ENCODE results near the gene WDR38.

DNA sequence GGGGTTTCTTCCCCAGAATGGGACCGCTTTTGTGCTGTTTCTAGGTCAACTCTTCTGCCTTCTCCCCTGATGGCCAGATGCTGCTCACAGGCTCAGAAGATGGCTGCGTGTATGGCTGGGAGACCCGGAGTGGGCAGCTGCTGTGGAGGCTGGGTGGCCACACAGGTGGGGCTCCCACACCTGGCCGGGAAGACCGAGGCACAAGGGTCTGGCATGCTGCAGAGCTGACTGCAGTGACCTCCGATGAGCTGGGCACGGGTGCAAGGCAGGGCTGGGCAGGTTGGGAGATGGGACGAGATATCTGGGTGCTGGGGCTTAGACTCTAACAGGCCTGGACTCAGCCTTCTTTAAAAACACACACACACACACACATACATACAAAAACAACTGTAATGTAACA is 901 bp downstream of the WDR38 start:
- TF ChIP-seq, protein P1, sequence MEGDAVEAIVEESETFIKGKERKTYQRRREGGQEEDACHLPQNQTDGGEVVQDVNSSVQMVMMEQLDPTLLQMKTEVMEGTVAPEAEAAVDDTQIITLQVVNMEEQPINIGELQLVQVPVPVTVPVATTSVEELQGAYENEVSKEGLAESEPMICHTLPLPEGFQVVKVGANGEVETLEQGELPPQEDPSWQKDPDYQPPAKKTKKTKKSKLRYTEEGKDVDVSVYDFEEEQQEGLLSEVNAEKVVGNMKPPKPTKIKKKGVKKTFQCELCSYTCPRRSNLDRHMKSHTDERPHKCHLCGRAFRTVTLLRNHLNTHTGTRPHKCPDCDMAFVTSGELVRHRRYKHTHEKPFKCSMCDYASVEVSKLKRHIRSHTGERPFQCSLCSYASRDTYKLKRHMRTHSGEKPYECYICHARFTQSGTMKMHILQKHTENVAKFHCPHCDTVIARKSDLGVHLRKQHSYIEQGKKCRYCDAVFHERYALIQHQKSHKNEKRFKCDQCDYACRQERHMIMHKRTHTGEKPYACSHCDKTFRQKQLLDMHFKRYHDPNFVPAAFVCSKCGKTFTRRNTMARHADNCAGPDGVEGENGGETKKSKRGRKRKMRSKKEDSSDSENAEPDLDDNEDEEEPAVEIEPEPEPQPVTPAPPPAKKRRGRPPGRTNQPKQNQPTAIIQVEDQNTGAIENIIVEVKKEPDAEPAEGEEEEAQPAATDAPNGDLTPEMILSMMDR (conservative IDR thresholded peaks at IDR 0.05 in 1 of 2, IDR thresholded peaks at IDR 0.05 in 1 of 2; ENCODE audit: extremely low read depth in 1 of 2, insufficient read depth in 1 of 2, low read depth in 1 of 2, low read length in 2 of 2), result no peak
- no peak for TF ChIP-seq EZH2 (IDR thresholded peaks at IDR 0.05; ENCODE audit: borderline replicate concordance, low read length)

All from mammary epithelial cell (primary cell).